Thyroid gland (tissue), 4 donors: ENCODE data around the gene PIGL. TPM values are rescaled to one million over a fixed set of nuclear protein-coding genes. Genes with fewer than 3 reads are reported as not detected.

ENCODE experiments used
- DNase-seq, 2 donors: peaks; one replicate each; pipeline ENCODE4 v3.0.0-alpha.2; 2019
- H3K27ac ChIP-seq, 3 donors: fragments of 200-600 bp; sonication (generic); 1 replicate in 2 of 3; 2 replicates in 1 of 3; pipeline ENCODE4 v1.5.1; 2016 to 2019; ENCODE audit warnings: mild to moderate bottlenecking in 1 of 3, moderate library complexity in 1 of 3
- H3K27me3 ChIP-seq: fragments of 200-600 bp; sonication (generic); one replicate; pipeline ENCODE4 v1.5.1; 2019
- H3K36me3 ChIP-seq, 2 donors: fragments of 200-600 bp; sonication (generic); one replicate each; pipeline ENCODE4 v1.5.1; 2016 to 2019
- H3K4me1 ChIP-seq, 2 donors: fragments of 200-600 bp; sonication (generic); one replicate each; pipeline ENCODE4 v1.5.1; 2017 to 2019
- H3K4me3 ChIP-seq, 3 donors: fragments of 200-600 bp; sonication (generic); replicated peaks in 1 of 3; 1 replicate in 2 of 3; 2 replicates in 1 of 3; pipeline ENCODE4 v1.5.1; 2016; ENCODE audit warnings: mild to moderate bottlenecking in 1 of 3
- H3K9me3 ChIP-seq: fragments of 200-600 bp; sonication (generic); one replicate; pipeline ENCODE4 v1.5.1; 2017
- CTCF ChIP-seq, 6 experiments: fragments of 200-600 bp in 3 of 6; fragments of 450-650 bp in 3 of 6; sonication (generic) in 3 of 6; IDR thresholded peaks; one replicate each; pipeline ENCODE4 v1.5.1; 2016 to 2019; ENCODE audit warnings: antibody characterized with exemption in 6 of 6, mild to moderate bottlenecking in 2 of 6, inconsistent platforms in 1 of 6, moderate library complexity in 1 of 6
- POLR2A ChIP-seq, 2 donors: fragments of 450-650 bp; IDR thresholded peaks; one replicate each; pipeline ENCODE4 v1.6.1; 2017; ENCODE audit warnings: antibody characterized with exemption in 2 of 2, mild to moderate bottlenecking in 2 of 2, moderate library complexity in 1 of 2
- WGBS, 2 donors: methylation state at CpG; one replicate each; pipeline ENCODE4 v1.1.5; 2017; 5-methylcytosine and 5-hydroxymethylcytosine counted together
- intact Hi-C: fragments of 100-400 bp; cut with DNase I; formaldehyde crosslinking; loops from one replicate; pipeline ENCODE4 v1.15.1; 2023
- total RNA-seq, 4 donors: library from RNA; depleted of rRNA; stranded (reverse); fragments of >200 nt; gene quantifications; one replicate each; pipeline ENCODE4 v1.2.3, GENCODE V29; 2016

The PIGL gene
- total RNA-seq, 4 donors from 2014 or later: 48.8 to 96.0 (median 60.9) TPM

GRCh38 chr17:16314189-16314588 is 97.2 kb downstream of the PIGL start:
- no peaks in the 10 kb centered on the region for H3K36me3 ChIP-seq

GRCh38 chr17:16314859-16315258 is 97.8 kb downstream of the PIGL start:
- Histone ChIP-seq H3K36me3 (no peaks in the 10 kb centered on the region), H3K27ac (peak overlapping the region in 1 of 3 donors; percentile 7), H3K9me3 (no peaks in the 10 kb centered on the region), H3K4me1 (peaks cover 0 to 42% of the 10 kb centered on the region in 2 donors), H3K4me3 (no peak overlapping the region), H3K27me3 (no peaks in the 10 kb centered on the region)
- peak; percentile 73 to 76 for DNase-seq
- intact Hi-C loops: no loop called here
- TF ChIP-seq POLR2A (IDR thresholded peaks at IDR 0.05) (no peak), CTCF (IDR thresholded peaks at IDR 0.05) (no peak)
- WGBS, 2 donors: 33 to 47% methylated on average over 3 of the region's 3 CpGs

More at GRCh38 chr17:16314189-16314588, 97.2 kb downstream of the PIGL start:
- Histone ChIP-seq H3K4me3 (no peak overlapping the region), H3K9me3 (no peaks in the 10 kb centered on the region), H3K4me1 (peaks cover 0 to 42% of the 10 kb centered on the region in 2 donors), H3K27me3 (no peaks in the 10 kb centered on the region), H3K27ac (peak overlapping the region in 2 of 3 donors; percentile 7 to 8)
- TF ChIP-seq CTCF (IDR thresholded peaks at IDR 0.05): no peak
- no peak for TF ChIP-seq POLR2A (IDR thresholded peaks at IDR 0.05)
- DNase-seq: no peak
- intact Hi-C loops: no loop called here

- 80 to 90% methylated on average over 2 of the region's 3 CpGs for WGBS, 2 donors
These were observed 103.0 kb downstream of the PIGL start for GRCh38 chr17:16319969-16320368.

GRCh38 chr17:16322636-16323035 is 105.6 kb downstream of the PIGL start:
- intact Hi-C loops: no loop called here

More at GRCh38 chr17:16319969-16320368, 103.0 kb downstream of the PIGL start:
- TF ChIP-seq CTCF (IDR thresholded peaks at IDR 0.05) (no peak), POLR2A (IDR thresholded peaks at IDR 0.05) (no peak)
- Histone ChIP-seq H3K9me3 (no peaks in the 10 kb centered on the region), H3K36me3 (no peaks in the 10 kb centered on the region), H3K4me3 (no peak overlapping the region), H3K27ac (no peak overlapping the region), H3K4me1 (peaks cover 0 to 5% of the 10 kb centered on the region in 2 donors), H3K27me3 (no peaks in the 10 kb centered on the region)
- intact Hi-C loops: no loop called here
- DNase-seq: no peak

GRCh38 chr17:16325964-16326363 is 109.0 kb downstream of the PIGL start:
- WGBS, 2 donors: 88 to 93% methylated on average over 1 of the region's 1 CpG

More at GRCh38 chr17:16322636-16323035, 105.6 kb downstream of the PIGL start:
- Histone ChIP-seq H3K36me3 (peaks cover 0 to 7% of the 10 kb centered on the region in 2 donors), H3K4me1 (no peaks in the 10 kb centered on the region), H3K27ac (no peak overlapping the region), H3K27me3 (no peaks in the 10 kb centered on the region), H3K9me3 (no peaks in the 10 kb centered on the region), H3K4me3 (no peak overlapping the region)
- no peak for DNase-seq
- 95 to 98% methylated on average over 3 of the region's 3 CpGs for WGBS, 2 donors
- TF ChIP-seq POLR2A (IDR thresholded peaks at IDR 0.05) (no peak), CTCF (IDR thresholded peaks at IDR 0.05) (no peak)

More at GRCh38 chr17:16325964-16326363, 109.0 kb downstream of the PIGL start:
- no peaks in the 10 kb centered on the region for H3K27me3 ChIP-seq
- H3K9me3 ChIP-seq: no peaks in the 10 kb centered on the region
- H3K4me3 ChIP-seq: no peak overlapping the region
- no peak overlapping the region for H3K27ac ChIP-seq
- DNase-seq: no peak
- intact Hi-C loops: no loop called here
- peaks cover 0 to 7% of the 10 kb centered on the region in 2 donors for H3K36me3 ChIP-seq
- TF ChIP-seq POLR2A (IDR thresholded peaks at IDR 0.05) (no peak), CTCF (IDR thresholded peaks at IDR 0.05) (no peak)
- peaks cover 16 to 17% of the 10 kb centered on the region in 2 donors for H3K4me1 ChIP-seq
